NCI-H1092 (cell line): Measurements from ENCODE around the gene CLOCK.

Experiments
- DNase-seq: peaks from one replicate; lab custom pipeline; 2025; lab: John Stamatoyannopoulos, UW

CLOCK gene

GRCh38 chr4:55416176-55416575, 130.5 kb downstream of the CLOCK start:
- DNase-seq: no peak

DNA sequence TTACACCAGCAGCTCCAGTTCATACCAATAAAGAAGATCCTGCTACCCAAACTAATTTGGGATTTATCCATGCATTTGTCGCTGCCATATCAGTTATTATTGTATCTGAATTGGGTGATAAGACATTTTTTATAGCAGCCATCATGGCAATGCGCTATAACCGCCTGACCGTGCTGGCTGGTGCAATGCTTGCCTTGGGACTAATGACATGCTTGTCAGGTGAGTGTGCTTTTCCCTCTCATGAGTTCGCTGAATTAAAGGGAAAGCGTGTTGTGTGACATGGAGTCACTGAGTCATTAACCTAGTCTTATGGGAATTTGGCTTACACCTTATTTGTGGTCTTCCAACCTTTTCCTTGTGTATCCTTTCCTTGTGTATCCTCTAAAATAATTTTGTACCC, 135.1 kb downstream of the CLOCK start:
- no peak for DNase-seq

- no peak for DNase-seq
These were observed 136.3 kb downstream of the CLOCK start for GRCh38 chr4:55410431-55410830.

GRCh38 chr4:55409468-55410171, 137.1 kb downstream of the CLOCK start:
- no peak for DNase-seq

- DNase-seq: no peak
These were observed 138.9 kb downstream of the CLOCK start for GRCh38 chr4:55407764-55408163.

- no peak for DNase-seq
These were observed 139.6 kb downstream of the CLOCK start for GRCh38 chr4:55407119-55407518.

- no peak for DNase-seq
These were observed 140.2 kb downstream of the CLOCK start for GRCh38 chr4:55406545-55406944.

DNA sequence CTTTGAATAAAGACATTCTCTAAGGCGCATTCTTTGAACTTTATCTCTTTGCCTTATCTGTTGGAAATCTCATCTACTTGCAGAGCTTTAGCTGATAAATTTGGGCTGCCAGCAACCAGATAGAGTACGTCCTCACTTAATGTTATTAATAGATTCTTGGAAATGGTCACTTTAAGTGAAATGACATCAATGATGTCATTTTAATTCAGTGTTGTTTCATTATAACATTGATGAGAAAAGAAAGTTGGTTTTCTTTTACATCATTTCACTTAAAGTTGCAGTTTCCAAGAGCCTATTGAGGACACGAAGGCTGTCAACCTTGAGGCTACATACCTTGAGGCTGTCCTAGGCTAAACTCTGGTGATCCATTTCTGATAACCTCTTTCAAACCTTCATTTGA, 141.6 kb downstream of the CLOCK start:
- no peak for DNase-seq

- no peak for DNase-seq
These were observed 147.1 kb downstream of the CLOCK start for GRCh38 chr4:55399581-55399980.

DNA sequence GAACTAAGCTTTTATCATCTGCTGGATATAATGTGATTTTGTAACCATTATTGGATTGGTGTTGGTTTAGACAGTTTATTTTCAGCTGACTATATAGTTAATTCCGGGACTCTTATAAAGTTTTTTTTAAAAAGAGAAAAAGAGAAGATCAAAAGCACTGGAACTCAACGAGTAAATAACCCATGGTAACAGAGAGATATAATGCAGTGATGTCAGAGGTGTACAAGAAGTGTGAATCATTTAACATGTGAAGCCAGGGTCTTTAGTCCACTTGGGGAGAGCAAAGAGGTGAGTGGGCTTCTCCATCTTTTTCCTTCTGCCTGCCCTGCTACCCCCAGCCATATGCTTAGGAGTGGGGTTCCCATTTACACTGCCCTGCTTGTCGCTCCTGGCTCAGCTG, 147.7 kb downstream of the CLOCK start:
- DNase-seq: no peak

DNA sequence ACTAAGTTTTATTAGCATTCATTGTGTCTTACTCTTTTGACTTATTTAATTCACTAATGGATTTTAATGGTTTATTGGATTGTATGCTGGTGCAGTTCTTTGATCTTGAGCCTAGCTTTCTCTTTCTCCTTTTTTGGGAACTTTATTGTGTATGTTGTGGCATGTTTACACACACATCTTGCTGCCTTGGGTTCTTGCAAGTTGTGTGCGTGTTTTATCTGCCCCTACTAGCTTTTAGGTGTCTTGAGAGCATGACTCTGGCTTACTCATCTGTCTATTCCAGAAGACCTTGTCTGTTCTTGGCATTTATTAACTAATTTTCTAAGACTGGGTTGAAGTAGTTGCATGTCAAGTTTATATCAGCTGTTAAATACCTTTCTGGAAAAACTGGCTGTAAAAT, 148.2 kb downstream of the CLOCK start:
- DNase-seq: no peak

GRCh38 chr4:55397520-55398321, 149.0 kb downstream of the CLOCK start:
- no peak for DNase-seq

DNA sequence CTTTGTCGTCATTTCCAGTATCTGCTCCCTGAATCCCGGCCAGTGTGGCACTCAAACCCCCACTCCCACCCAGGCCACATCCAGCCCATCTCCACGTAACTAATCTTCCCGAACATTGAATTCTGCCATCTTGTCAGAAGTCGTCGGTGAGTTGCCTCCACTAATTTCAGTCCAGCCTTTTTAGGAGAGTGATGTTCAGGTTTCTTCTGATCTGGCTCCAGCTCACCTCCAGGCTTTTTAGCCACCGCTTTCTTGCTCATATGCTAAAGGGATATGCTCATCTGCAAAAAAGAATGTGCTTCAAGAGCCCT, 149.6 kb downstream of the CLOCK start:
- no peak for DNase-seq

DNA sequence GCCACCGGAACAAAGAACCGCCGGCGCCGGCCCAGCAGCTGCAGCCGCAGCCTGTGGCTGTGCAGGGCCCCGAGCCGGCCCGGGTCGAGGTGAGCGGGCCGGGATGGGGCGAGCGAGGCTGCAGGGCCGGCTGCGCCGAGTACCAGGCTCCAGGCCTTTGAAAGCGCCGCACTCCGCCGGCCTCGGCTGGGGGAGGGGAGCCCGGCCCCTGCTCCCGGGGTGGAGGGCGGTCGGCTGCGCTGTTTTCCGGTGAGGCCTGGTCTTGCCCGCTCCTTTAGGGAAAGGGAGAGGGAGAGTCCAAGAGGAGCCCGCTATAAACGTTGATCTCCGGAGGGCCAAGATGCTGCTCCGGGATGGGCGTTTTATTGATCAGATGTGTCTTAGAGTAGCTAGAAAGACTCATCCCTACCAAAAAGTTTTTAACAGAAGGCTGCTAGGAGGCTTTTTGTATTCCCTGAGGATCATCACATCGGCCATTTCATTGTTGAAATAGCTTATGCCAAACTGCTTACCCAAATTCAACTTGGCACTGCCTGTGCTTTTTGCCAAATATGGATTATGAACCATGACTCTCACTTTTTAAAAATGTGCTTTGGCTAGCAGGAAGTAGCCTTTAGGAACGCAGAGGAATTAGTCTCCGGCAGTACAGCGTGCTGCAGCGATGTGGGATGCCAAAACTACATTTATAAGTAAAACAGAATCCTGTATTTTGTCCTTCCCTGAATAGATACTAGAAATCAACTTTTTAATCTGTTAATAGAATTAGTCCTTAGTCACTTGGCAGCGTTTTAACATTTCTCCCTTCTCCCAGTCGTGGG, 150.2 kb downstream of the CLOCK start:
- peak; percentile 14 for DNase-seq

DNA sequence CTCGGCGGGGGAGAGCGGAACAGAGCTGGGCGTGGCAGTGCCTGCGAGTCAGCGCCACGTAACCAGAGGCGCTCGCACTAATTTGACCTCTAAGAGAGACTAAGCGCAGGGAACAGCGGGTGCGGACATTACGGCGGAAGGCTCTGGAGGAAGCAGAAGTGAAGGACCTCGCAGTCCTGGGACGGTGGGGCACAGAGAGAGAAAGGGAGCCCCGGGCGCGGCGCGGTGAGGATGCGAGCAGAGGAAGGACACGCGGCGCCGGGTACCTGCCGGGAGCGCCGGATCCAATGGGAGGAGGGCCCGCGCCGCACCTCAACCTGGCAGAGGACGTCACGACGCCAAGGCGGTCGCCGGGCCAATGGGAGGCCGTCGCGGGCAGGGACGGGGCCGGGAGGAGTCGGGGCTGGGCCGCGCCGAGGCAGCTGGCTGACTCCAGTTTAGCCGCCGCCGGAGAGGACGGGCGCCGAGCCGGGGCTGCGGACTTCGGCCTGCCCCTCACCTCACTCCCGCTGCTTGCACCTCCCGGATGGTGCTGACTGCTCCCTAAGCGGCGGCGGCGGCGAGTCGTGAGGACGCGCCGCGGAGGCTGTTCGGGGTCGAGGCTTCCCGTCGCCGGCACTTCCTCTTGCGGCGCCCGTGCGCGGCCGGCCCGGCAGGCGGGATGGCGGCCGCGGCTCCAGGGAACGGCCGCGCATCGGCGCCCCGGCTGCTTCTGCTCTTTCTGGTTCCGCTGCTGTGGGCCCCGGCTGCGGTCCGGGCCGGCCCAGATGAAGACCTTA, 151.0 kb downstream of the CLOCK start, which contains the start of gene TMEM165:
Gene TMEM165, plus strand, starts transcription at position 429 of the 779 bp plus-strand sequence. Its CDS starts 233 bp downstream, at position 662.
- peak; percentile 80 for DNase-seq

DNA sequence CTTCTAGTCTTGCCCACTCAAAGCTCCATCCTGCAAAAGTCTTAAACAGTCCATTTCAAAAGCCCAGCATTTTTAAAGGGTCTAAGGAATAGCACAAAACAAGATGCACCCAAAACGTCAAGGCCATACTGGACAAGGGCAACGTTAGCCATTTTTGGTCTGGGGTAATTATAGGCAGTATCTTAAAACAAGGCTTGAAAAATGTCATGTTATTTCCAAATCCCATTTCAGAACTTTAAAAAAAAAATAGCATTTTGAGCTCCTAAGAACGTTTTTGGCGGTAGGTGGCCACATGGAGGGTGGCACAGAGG, 151.5 kb downstream of the CLOCK start:
- no peak for DNase-seq

DNA sequence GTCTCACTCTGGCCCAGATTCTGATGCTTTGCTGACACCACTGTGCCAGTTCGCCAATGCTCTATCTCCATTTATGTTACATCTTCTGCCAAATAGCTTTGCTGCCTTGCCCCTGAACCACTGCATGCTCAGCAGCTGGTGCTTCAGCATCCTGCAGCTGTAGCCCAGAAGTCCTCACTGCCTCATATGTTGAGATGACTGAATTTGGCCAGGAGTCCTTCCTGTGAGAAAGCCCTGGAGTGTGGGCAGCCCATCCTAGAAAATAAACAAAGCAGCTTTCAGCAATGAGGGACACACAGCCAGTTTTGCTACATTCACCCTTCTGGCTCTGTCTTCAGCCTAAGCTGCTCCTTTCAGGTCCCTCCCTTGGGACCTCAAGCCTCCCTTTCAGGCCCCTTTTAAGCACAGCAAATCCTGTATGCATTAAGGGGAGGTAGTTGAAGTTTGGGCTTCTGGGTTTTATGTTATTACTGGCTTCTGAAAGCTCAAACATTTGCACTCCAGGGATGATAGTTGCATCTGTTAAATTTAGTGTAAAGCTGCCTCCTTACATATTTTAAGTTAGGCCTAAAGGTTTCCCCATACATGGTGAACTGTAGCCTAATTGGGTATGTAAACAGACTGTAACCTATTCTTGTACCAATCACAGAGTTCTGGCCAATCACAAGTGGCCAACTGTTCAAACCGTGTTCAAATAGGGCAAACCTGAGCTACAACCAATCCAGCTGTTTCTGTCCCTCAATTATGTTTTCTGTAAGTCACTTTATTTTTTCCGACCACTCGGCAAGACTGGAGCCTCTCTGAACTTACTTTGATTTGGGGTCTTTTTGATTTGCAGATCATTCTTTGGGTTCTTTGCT, 153.0 kb downstream of the CLOCK start:
- DNase-seq: no peak

DNA sequence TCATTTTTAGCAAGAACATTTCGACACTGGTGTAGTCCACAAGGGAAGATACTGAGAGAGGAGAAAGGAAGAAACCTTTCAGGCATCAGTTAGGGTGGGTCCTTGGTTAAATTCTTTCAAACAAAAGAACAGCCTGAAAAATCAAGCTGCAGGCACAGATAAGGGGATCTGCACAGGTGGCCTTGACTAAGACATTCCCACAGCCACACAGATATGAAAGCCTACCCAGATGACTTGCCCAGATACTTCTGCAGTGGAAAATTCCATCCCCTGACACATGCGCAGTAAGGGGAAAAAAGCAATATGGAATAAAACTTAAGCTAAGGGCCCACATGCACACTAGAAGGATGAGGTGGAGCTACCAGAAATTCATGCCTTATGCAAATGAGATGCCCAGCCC, 159.9 kb downstream of the CLOCK start:
- no peak for DNase-seq

DNA sequence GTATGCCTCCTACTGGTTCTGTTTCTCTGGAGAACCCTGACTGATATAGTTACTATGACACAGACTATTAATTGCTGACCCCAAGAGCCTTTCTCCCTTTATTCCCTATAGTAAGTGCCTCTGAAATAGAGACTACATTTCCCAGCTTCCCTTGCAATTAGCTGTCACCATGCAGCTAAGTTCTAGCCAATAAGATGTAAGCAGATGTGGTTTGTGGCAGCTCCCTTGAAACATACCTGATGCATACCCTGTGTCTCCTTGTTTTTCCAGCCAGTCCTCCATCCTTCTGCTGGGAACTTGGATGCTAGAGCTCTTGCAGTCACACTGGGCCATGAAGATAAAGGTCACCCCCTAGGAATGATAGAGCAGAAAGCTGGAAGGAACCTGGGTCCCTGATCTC, 160.6 kb downstream of the CLOCK start:
- DNase-seq: no peak

DNA sequence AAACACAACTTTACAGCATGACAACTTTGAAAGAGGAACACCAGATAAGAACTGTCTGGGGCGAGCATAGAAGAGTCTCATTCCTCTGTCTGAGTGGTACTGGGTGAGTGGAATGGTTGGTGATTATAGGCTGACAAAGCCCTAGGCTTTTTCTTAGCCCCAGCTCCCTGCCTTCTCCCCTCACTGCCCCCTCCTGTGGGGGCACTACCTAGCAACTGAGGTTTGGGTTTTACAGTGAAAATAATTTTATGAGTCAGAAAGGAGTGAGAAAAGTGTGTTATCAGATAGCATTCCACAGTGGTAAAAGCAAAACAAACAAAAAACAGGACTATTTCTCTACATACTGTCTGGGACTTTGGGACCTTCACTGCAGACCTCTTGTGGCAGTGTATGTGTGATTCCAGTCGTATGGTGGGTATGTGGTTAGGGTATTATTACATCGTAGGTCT, 161.5 kb downstream of the CLOCK start:
- DNase-seq: no peak

GRCh38 chr4:55382488-55383003, 164.2 kb downstream of the CLOCK start:
- no peak for DNase-seq
